Measurements from ENCODE around the gene DDX54.

The DDX54 gene

GRCh38 chr12:113185180-113186032 lies at the start of gene DDX54, which contains the start of gene RITA1:
Gene DDX54, minus strand, starts transcription at chr12:113185478. Its CDS starts 27 bp downstream, at chr12:113185451.
Gene RITA1, plus strand, starts transcription at chr12:113185721. Its CDS starts 1,026 bp downstream, at chr12:113186747.
- Mint-ChIP-seq H3K36me3 (ENCODE audit: low read depth) (peaks cover 33% of the 10 kb centered on the region), H3K4me1 (peaks cover 48% of the 10 kb centered on the region), H3K9me3 (no peaks in the 10 kb centered on the region), H3K4me3 (peak within 1 kb of the TSS; percentile 98), H3K27me3 (no peaks in the 10 kb centered on the region), H3K27ac (peak within 1 kb of the TSS; percentile 96)
- peak; percentile 86 for DNase-seq
- peak; percentile 62 for ATAC-seq

GRCh38 chr12:113234483-113234882 lies 49.2 kb upstream of the DDX54 start:
- no peak for DNase-seq
- no peak for ATAC-seq
- Mint-ChIP-seq H3K27ac (no peak overlapping the region), H3K27me3 (no peaks in the 10 kb centered on the region), H3K4me1 (peaks cover 61% of the 10 kb centered on the region), H3K9me3 (no peaks in the 10 kb centered on the region), H3K36me3 (ENCODE audit: low read depth) (peaks cover 39% of the 10 kb centered on the region), H3K4me3 (no peak overlapping the region)

- H3K4me3 Mint-ChIP-seq = no peak overlapping the region
- no peaks in the 10 kb centered on the region for H3K27me3 Mint-ChIP-seq
- DNase-seq (no peak), ATAC-seq (no peak)
- H3K9me3 Mint-ChIP-seq = no peaks in the 10 kb centered on the region
- H3K27ac Mint-ChIP-seq = peak overlapping the region; percentile 52
- peaks cover 44% of the 10 kb centered on the region for H3K36me3 Mint-ChIP-seq (ENCODE audit: low read depth)
- H3K4me1 Mint-ChIP-seq = peaks cover 63% of the 10 kb centered on the region
These were observed 48.7 kb upstream of the DDX54 start for GRCh38 chr12:113233967-113234366.

- H3K9me3 Mint-ChIP-seq = no peaks in the 10 kb centered on the region
- DNase-seq (peak; percentile 68), ATAC-seq (peak; percentile 89)
- H3K4me1 Mint-ChIP-seq = peaks cover 69% of the 10 kb centered on the region
- peak overlapping the region; percentile 70 for H3K4me3 Mint-ChIP-seq
- H3K27ac Mint-ChIP-seq = peak overlapping the region; percentile 92
- peaks cover 48% of the 10 kb centered on the region for H3K36me3 Mint-ChIP-seq (ENCODE audit: low read depth)
- no peaks in the 10 kb centered on the region for H3K27me3 Mint-ChIP-seq
These were observed 47.7 kb upstream of the DDX54 start for GRCh38 chr12:113232840-113233585.

GRCh38 chr12:113232089-113232839 lies 47.0 kb upstream of the DDX54 start:
- peaks cover 54% of the 10 kb centered on the region for H3K36me3 Mint-ChIP-seq (ENCODE audit: low read depth)
- H3K9me3 Mint-ChIP-seq = no peaks in the 10 kb centered on the region
- DNase-seq (no peak), ATAC-seq (no peak)
- H3K27me3 Mint-ChIP-seq = no peaks in the 10 kb centered on the region
- peak overlapping the region; percentile 70 for H3K4me3 Mint-ChIP-seq
- H3K4me1 Mint-ChIP-seq = peaks cover 66% of the 10 kb centered on the region
- H3K27ac Mint-ChIP-seq = peak overlapping the region; percentile 76

GRCh38 chr12:113231235-113232088 lies 46.2 kb upstream of the DDX54 start:
- H3K27me3 Mint-ChIP-seq = no peaks in the 10 kb centered on the region
- H3K36me3 Mint-ChIP-seq (ENCODE audit: low read depth) = peaks cover 57% of the 10 kb centered on the region

GRCh38 chr12:113230315-113231234 lies 45.3 kb upstream of the DDX54 start:
- Mint-ChIP-seq H3K4me3 (peak overlapping the region; percentile 0), H3K27me3 (no peaks in the 10 kb centered on the region), H3K27ac (peak overlapping the region; percentile 75), H3K4me1 (peaks cover 60% of the 10 kb centered on the region), H3K9me3 (no peaks in the 10 kb centered on the region), H3K36me3 (ENCODE audit: low read depth) (peaks cover 57% of the 10 kb centered on the region)
- ATAC-seq = no peak
- no peak for DNase-seq

More at GRCh38 chr12:113231235-113232088, 46.2 kb upstream of the DDX54 start:
- Mint-ChIP-seq H3K4me3 (no peak overlapping the region), H3K9me3 (no peaks in the 10 kb centered on the region), H3K4me1 (peaks cover 63% of the 10 kb centered on the region), H3K27ac (no peak overlapping the region)
- DNase-seq (no peak), ATAC-seq (no peak)

- H3K36me3 Mint-ChIP-seq (ENCODE audit: low read depth) = peaks cover 49% of the 10 kb centered on the region
- peaks cover 54% of the 10 kb centered on the region for H3K4me1 Mint-ChIP-seq
These were observed 43.2 kb upstream of the DDX54 start for GRCh38 chr12:113228394-113229028.

GRCh38 chr12:113227686-113228391 lies 42.6 kb upstream of the DDX54 start:
- Mint-ChIP-seq H3K27ac (no peak overlapping the region), H3K4me1 (peaks cover 53% of the 10 kb centered on the region), H3K36me3 (ENCODE audit: low read depth) (peaks cover 43% of the 10 kb centered on the region), H3K4me3 (no peak overlapping the region), H3K27me3 (no peaks in the 10 kb centered on the region), H3K9me3 (no peaks in the 10 kb centered on the region)
- DNase-seq (no peak), ATAC-seq (no peak)

More at GRCh38 chr12:113228394-113229028, 43.2 kb upstream of the DDX54 start:
- ATAC-seq (no peak), DNase-seq (no peak)
- H3K27me3 Mint-ChIP-seq = no peaks in the 10 kb centered on the region
- H3K27ac Mint-ChIP-seq = peak overlapping the region; percentile 79
- no peak overlapping the region for H3K4me3 Mint-ChIP-seq
- no peaks in the 10 kb centered on the region for H3K9me3 Mint-ChIP-seq

- DNase-seq = no peak
- H3K9me3 Mint-ChIP-seq = no peaks in the 10 kb centered on the region
- H3K27ac Mint-ChIP-seq = no peak overlapping the region
- no peak for ATAC-seq
- peaks cover 39% of the 10 kb centered on the region for H3K36me3 Mint-ChIP-seq (ENCODE audit: low read depth)
- H3K4me3 Mint-ChIP-seq = no peak overlapping the region
- H3K4me1 Mint-ChIP-seq = peaks cover 53% of the 10 kb centered on the region
- H3K27me3 Mint-ChIP-seq = no peaks in the 10 kb centered on the region
These were observed 41.7 kb upstream of the DDX54 start for GRCh38 chr12:113226696-113227568.

- Mint-ChIP-seq H3K9me3 (no peaks in the 10 kb centered on the region), H3K4me1 (peaks cover 46% of the 10 kb centered on the region), H3K27me3 (no peaks in the 10 kb centered on the region), H3K27ac (no peak overlapping the region), H3K36me3 (ENCODE audit: low read depth) (peaks cover 26% of the 10 kb centered on the region), H3K4me3 (no peak overlapping the region)
- DNase-seq (no peak), ATAC-seq (no peak)
These were observed 39.7 kb upstream of the DDX54 start for GRCh38 chr12:113224955-113225354.

Measured in activated naive CD8-positive, alpha-beta T cell treated with anti-CD3 and anti-CD28 coated beads, Interleukin-2, amount 50 U/mL, for 24 hours (primary cell).